Esophagus squamous epithelium (tissue), 5 donors: Measurements from ENCODE around the gene FANCF. TPM values are rescaled to one million over a fixed set of nuclear protein-coding genes. Genes with fewer than 3 reads are reported as not detected.
"Not testable (repeated sequence)": the region's sequence is repeated elsewhere in the genome, so short reads cannot be mapped to it uniquely, and the experiment has no call there.

Experiments used
- DNase-seq: peaks from one replicate; lab custom pipeline; 2025; lab: John Stamatoyannopoulos, UW
- H3K27ac ChIP-seq, 4 donors: fragments of 200-600 bp; sonication (generic); one replicate each; pipeline ENCODE4 v1.5.1; 2016 to 2019; ENCODE audit warnings: mild to moderate bottlenecking in 1 of 4
- H3K27me3 ChIP-seq, 4 donors: fragments of 200-600 bp; sonication (generic); 1 replicate in 3 of 4; 2 replicates in 1 of 4; pipeline versions ENCODE4 v1.5.1 to v1.6.0; 2017 to 2021; ENCODE audit warnings: antibody characterized with exemption in 1 of 4
- H3K36me3 ChIP-seq, 3 donors: fragments of 200-600 bp; sonication (generic); one replicate each; pipeline ENCODE4 v1.5.1; 2016 to 2019
- H3K4me1 ChIP-seq, 3 donors: fragments of 200-600 bp; sonication (generic); one replicate each; pipeline ENCODE4 v1.5.1; 2017 to 2019
- H3K4me3 ChIP-seq, 4 donors: fragments of 200-600 bp; sonication (generic); 1 replicate in 3 of 4; 2 replicates in 1 of 4; pipeline ENCODE4 v1.5.1; 2016 to 2019; ENCODE audit warnings: mild to moderate bottlenecking in 2 of 4, moderate library complexity in 1 of 4
- H3K9me3 ChIP-seq, 3 donors: fragments of 200-600 bp; sonication (generic); one replicate each; pipeline ENCODE4 v1.5.1; 2016 to 2019
- CTCF ChIP-seq, 6 experiments: fragments of 450-650 bp in 4 of 6; fragments of 200-600 bp in 2 of 6; sonication (generic) in 2 of 6; IDR thresholded peaks; one replicate each; pipeline ENCODE4 v1.5.1; 2016 to 2019; ENCODE audit warnings: antibody characterized with exemption in 6 of 6, mild to moderate bottlenecking in 4 of 6, moderate library complexity in 4 of 6
- POLR2A ChIP-seq, 4 donors: fragments of 450-650 bp; IDR thresholded peaks; one replicate each; pipeline ENCODE4 v1.6.1; 2017; ENCODE audit warnings: antibody characterized with exemption in 4 of 4, mild to moderate bottlenecking in 4 of 4, moderate library complexity in 3 of 4
- WGBS, 2 donors: methylation state at CpG; one replicate each; pipeline ENCODE4 v1.1.5; 2018; 5-methylcytosine and 5-hydroxymethylcytosine counted together
- intact Hi-C: fragments of 100-400 bp; cut with DNase I; formaldehyde crosslinking; loops from one replicate; pipeline ENCODE4 v1.15.0; 2022
- total RNA-seq, 4 donors: library from RNA; depleted of rRNA; stranded (reverse); fragments of >200 nt; gene quantifications; one replicate each; pipeline ENCODE4 v1.1.0, GENCODE V29; 2016
- donor health status: DM: yes; HTN: yes; CAD: no.

FANCF gene
- total RNA-seq, 4 donors from 2014 or later = 4.4 to 9.1 (median 6.0) TPM

- WGBS, 2 donors = 40 to 44% methylated on average over 1 of the region's 1 CpG
- Histone ChIP-seq H3K4me3 (no peak overlapping the region), H3K27ac (no peak overlapping the region), H3K36me3 (no peaks in the 10 kb centered on the region), H3K4me1 (no peaks in the 10 kb centered on the region), H3K9me3 (no peaks in the 10 kb centered on the region), H3K27me3 (no peaks in the 10 kb centered on the region)
- TF ChIP-seq POLR2A (IDR thresholded peaks at IDR 0.05) (no peak), CTCF (IDR thresholded peaks at IDR 0.05) (no peak)
- no peak for DNase-seq
- intact Hi-C loops = no loop called here
These were observed 31.6 kb upstream of the FANCF start for GRCh38 chr11:22657101-22657694.

GRCh38 chr11:22656130-22656529 lies 30.5 kb upstream of the FANCF start:
- intact Hi-C loops = no loop called here
- H3K9me3 ChIP-seq = no peaks in the 10 kb centered on the region
- no peak overlapping the region for H3K4me3 ChIP-seq
- no peaks in the 10 kb centered on the region for H3K27me3 ChIP-seq
- H3K4me1 ChIP-seq = no peaks in the 10 kb centered on the region
- no peak overlapping the region for H3K27ac ChIP-seq
- DNase-seq = no peak
- no peaks in the 10 kb centered on the region for H3K36me3 ChIP-seq
- TF ChIP-seq CTCF (IDR thresholded peaks at IDR 0.05) (no peak), POLR2A (IDR thresholded peaks at IDR 0.05) (no peak)

GRCh38 chr11:22652346-22652745 lies 26.7 kb upstream of the FANCF start:
- intact Hi-C loops, H3K27me3 ChIP-seq, H3K4me1 ChIP-seq, H3K4me3 ChIP-seq, H3K9me3 ChIP-seq, H3K27ac ChIP-seq, DNase-seq, H3K36me3 ChIP-seq: not testable (repeated sequence)
- WGBS, 2 donors = 47 to 71% methylated on average over 6 to 7 of the region's 15 CpGs

- H3K4me1 ChIP-seq = no peaks in the 10 kb centered on the region
- no peak overlapping the region for H3K4me3 ChIP-seq
- TF ChIP-seq CTCF (IDR thresholded peaks at IDR 0.05) (no peak), POLR2A (IDR thresholded peaks at IDR 0.05) (no peak)
- H3K27me3 ChIP-seq = no peaks in the 10 kb centered on the region
- no peak for DNase-seq
- H3K9me3 ChIP-seq = no peaks in the 10 kb centered on the region
- intact Hi-C loops = no loop called here
- no peaks in the 10 kb centered on the region for H3K36me3 ChIP-seq
- no peak overlapping the region for H3K27ac ChIP-seq
These were observed 15.9 kb upstream of the FANCF start for GRCh38 chr11:22641559-22641958.

- no peaks in the 10 kb centered on the region for H3K9me3 ChIP-seq
- TF ChIP-seq POLR2A (IDR thresholded peaks at IDR 0.05) = no peak
- TF ChIP-seq CTCF (IDR thresholded peaks at IDR 0.05) = no peak
- 94 to 97% methylated on average over 2 of the region's 2 CpGs for WGBS, 2 donors
- no peaks in the 10 kb centered on the region for H3K4me1 ChIP-seq
- no peak for DNase-seq
- no peaks in the 10 kb centered on the region for H3K36me3 ChIP-seq
- no peaks in the 10 kb centered on the region for H3K27me3 ChIP-seq
- H3K27ac ChIP-seq = no peak overlapping the region
- intact Hi-C loops = no loop called here
- no peak overlapping the region for H3K4me3 ChIP-seq
These were observed 15.2 kb upstream of the FANCF start for GRCh38 chr11:22640862-22641261.

- Histone ChIP-seq H3K4me1 (no peaks in the 10 kb centered on the region), H3K4me3 (no peak overlapping the region), H3K36me3 (no peaks in the 10 kb centered on the region), H3K27ac (no peak overlapping the region), H3K9me3 (no peaks in the 10 kb centered on the region), H3K27me3 (no peaks in the 10 kb centered on the region)
- intact Hi-C loops = no loop called here
- DNase-seq = no peak
- WGBS, 2 donors = 0% methylated on average over 1 of the region's 1 CpG
- no peak for TF ChIP-seq POLR2A (IDR thresholded peaks at IDR 0.05)
- TF ChIP-seq CTCF (IDR thresholded peaks at IDR 0.05) = no peak
These were observed 10.1 kb upstream of the FANCF start for GRCh38 chr11:22635689-22636088.
